GM21529 (cell line): ENCODE results near the gene XIRP1.
A peak's percentile ranks its signal among the peaks of the same experiment; 100 is the strongest.

Experiments
- ATAC-seq: cut with Tn5 transposase; IDR thresholded peaks from one replicate; pipeline ENCODE4 v1.9.1; 2021; ENCODE audit not compliant: unreplicated experiment

Gene XIRP1

GRCh38 chr3:39146611-39147591, 45.5 kb downstream of the XIRP1 start:
- peak; percentile 4 for ATAC-seq

- ATAC-seq = no peak
Observed at GRCh38 chr3:39146083-39146501, 46.3 kb downstream of the XIRP1 start.

GRCh38 chr3:39144748-39145380, 47.5 kb downstream of the XIRP1 start:
- no peak for ATAC-seq

GRCh38 chr3:39144095-39144747, 48.2 kb downstream of the XIRP1 start:
- ATAC-seq = no peak

- no peak for ATAC-seq
Observed at GRCh38 chr3:39143051-39143885, 49.1 kb downstream of the XIRP1 start.

GRCh38 chr3:39142067-39142466, 50.3 kb downstream of the XIRP1 start:
- ATAC-seq = no peak

GRCh38 chr3:39141171-39141995, 51.0 kb downstream of the XIRP1 start:
- no peak for ATAC-seq

GRCh38 chr3:39140341-39140971, 51.9 kb downstream of the XIRP1 start:
- no peak for ATAC-seq

- no peak for ATAC-seq
Observed at GRCh38 chr3:39139442-39139841, 53.0 kb downstream of the XIRP1 start.

GRCh38 chr3:39138804-39139415, 53.5 kb downstream of the XIRP1 start:
- no peak for ATAC-seq

- no peak for ATAC-seq
Observed at GRCh38 chr3:39137991-39138803, 54.2 kb downstream of the XIRP1 start.

- no peak for ATAC-seq
Observed at GRCh38 chr3:39137435-39137936, 54.9 kb downstream of the XIRP1 start.

- ATAC-seq = no peak
Observed at GRCh38 chr3:39136533-39137434, 55.6 kb downstream of the XIRP1 start.

GRCh38 chr3:39135170-39135805, 57.1 kb downstream of the XIRP1 start:
- no peak for ATAC-seq

- no peak for ATAC-seq
Observed at GRCh38 chr3:39134305-39134704, 58.1 kb downstream of the XIRP1 start.

GRCh38 chr3:39133822-39134221, 58.6 kb downstream of the XIRP1 start:
- ATAC-seq = no peak
